LNCAP (cell line): Measurements from ENCODE around the gene TMED9.

Source experiments
- TF ChIP-seq, protein P1 (sequence below): fragments of 450-650 bp; IDR thresholded peaks from 2 replicates; pipeline ENCODE4 v1.5.1; 2017; ENCODE audit warnings: mild to moderate bottlenecking

TMED9 gene

DNA sequence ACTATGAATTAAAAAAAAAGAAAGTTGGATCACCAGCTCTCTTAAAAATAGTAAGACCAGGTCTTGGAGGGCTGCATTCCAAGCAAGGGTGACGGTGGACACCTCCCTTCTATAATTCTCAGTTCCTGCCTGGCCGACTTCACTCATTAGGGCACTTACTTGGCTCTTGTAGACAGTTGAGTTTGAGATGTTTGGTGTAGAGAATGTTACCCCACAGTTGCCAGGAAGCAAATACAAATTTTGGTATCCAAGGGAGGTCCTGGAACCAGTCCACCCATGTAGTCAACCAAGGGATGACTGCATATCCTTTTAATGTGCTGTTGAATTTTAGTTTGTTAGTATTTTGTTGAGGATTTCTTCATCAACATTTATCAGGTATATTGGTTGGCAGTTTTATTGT is 28.6 kb downstream of the TMED9 start:
- TF ChIP-seq, protein P1, sequence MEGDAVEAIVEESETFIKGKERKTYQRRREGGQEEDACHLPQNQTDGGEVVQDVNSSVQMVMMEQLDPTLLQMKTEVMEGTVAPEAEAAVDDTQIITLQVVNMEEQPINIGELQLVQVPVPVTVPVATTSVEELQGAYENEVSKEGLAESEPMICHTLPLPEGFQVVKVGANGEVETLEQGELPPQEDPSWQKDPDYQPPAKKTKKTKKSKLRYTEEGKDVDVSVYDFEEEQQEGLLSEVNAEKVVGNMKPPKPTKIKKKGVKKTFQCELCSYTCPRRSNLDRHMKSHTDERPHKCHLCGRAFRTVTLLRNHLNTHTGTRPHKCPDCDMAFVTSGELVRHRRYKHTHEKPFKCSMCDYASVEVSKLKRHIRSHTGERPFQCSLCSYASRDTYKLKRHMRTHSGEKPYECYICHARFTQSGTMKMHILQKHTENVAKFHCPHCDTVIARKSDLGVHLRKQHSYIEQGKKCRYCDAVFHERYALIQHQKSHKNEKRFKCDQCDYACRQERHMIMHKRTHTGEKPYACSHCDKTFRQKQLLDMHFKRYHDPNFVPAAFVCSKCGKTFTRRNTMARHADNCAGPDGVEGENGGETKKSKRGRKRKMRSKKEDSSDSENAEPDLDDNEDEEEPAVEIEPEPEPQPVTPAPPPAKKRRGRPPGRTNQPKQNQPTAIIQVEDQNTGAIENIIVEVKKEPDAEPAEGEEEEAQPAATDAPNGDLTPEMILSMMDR, result no peak
